Measurements from ENCODE around the gene IL32. TPM values are rescaled to one million over a fixed set of nuclear protein-coding genes. Genes with fewer than 3 reads are reported as not detected.
A peak's percentile ranks its signal among the peaks of the same experiment; 100 is the strongest.

Gene IL32
- total RNA-seq, 1 donor from 2014 or later: 26.5 TPM

- no peak for DNase-seq
These were observed 50.1 kb downstream of the IL32 start for GRCh38 chr16:3115561-3115960.

- DNase-seq: no peak
These were observed 52.9 kb downstream of the IL32 start for GRCh38 chr16:3118204-3118790.

- no peak for DNase-seq
These were observed 53.4 kb downstream of the IL32 start for GRCh38 chr16:3118846-3119245.

Small RNA genes lying within 50 kb of the gene (small RNA-seq; reads per million reads assigned to genes)
- gene RNU1-22P (ENCODE audit: low replicate concordance): 0.24 reads per million, percentile 10 among the genes with 10 or more reads in this experiment

Other genes starting within 250 kb of the IL32 start
- not detected for gene PRSS21, start 248.4 kb upstream of the IL32 start, total RNA-seq
- gene ZG16B, start 235.3 kb upstream of the IL32 start, total RNA-seq: 2.6 TPM
- 4.6 TPM for gene PRSS22, start 207.5 kb upstream of the IL32 start, total RNA-seq
- 17.4 TPM for gene FLYWCH2, start 182.4 kb upstream of the IL32 start, total RNA-seq
- 10.9 TPM for gene FLYWCH1, start 153.7 kb upstream of the IL32 start, total RNA-seq
- 18.8 TPM for gene KREMEN2, start 101.4 kb upstream of the IL32 start, total RNA-seq
- 7.0 TPM for gene PAQR4, start 96.3 kb upstream of the IL32 start, total RNA-seq
- gene PKMYT1, start 85.2 kb upstream of the IL32 start, total RNA-seq: 3.6 TPM
- gene CLDN9, start 52.7 kb upstream of the IL32 start, total RNA-seq: 0.39 TPM
- gene CLDN6, start 47.5 kb upstream of the IL32 start, total RNA-seq: 0.59 TPM
- 41.0 TPM for gene TNFRSF12A, start 45.3 kb upstream of the IL32 start, total RNA-seq
- gene HCFC1R1, start 41.7 kb upstream of the IL32 start, total RNA-seq: 15.4 TPM
- 13.7 TPM for gene THOC6, start 41.6 kb upstream of the IL32 start, total RNA-seq
- gene BICDL2, start 28.7 kb upstream of the IL32 start, total RNA-seq: 10.9 TPM
- 0.99 TPM for gene MMP25, start 19.1 kb upstream of the IL32 start, total RNA-seq
- gene ZSCAN10, start 33.7 kb downstream of the IL32 start, total RNA-seq: not detected
- 6.1 TPM for gene ZNF205, start 46.9 kb downstream of the IL32 start, total RNA-seq
- 4.0 TPM for gene ZNF213, start 69.4 kb downstream of the IL32 start, total RNA-seq
- not detected for gene OR1F1, start 122.6 kb downstream of the IL32 start, total RNA-seq
- gene ZNF200, start 169.5 kb downstream of the IL32 start, total RNA-seq: 5.6 TPM
- gene MEFV, start 191.0 kb downstream of the IL32 start, total RNA-seq: 1.8 TPM
- gene ZNF263, start 217.9 kb downstream of the IL32 start, total RNA-seq: 35.3 TPM
- 10.3 TPM for gene TIGD7, start 239.8 kb downstream of the IL32 start, total RNA-seq
- 21.4 TPM for gene ZNF75A, start 239.9 kb downstream of the IL32 start, total RNA-seq